Thymus (tissue), 11 donors: ENCODE results near the gene GLT8D1. TPM values are rescaled to one million over a fixed set of nuclear protein-coding genes. Genes with fewer than 3 reads are reported as not detected.

Source experiments
- DNase-seq, 9 donors: peaks; one replicate each; pipeline ENCODE4 v3.0.0-alpha.2; 2013; ENCODE audit warnings: low spot score in 9 of 9, low read depth in 6 of 9, missing footprints in 1 of 9
- H3K27ac ChIP-seq, 2 donors: one replicate each; pipeline ENCODE4 v1.5.1; 2013; ENCODE audit warnings: control low read depth in 1 of 2, low read depth in 1 of 2, low read length in 1 of 2, mild to moderate bottlenecking in 1 of 2, moderate library complexity in 1 of 2
- H3K27me3 ChIP-seq, 2 donors: one replicate each; pipeline ENCODE4 v1.5.1; 2013; ENCODE audit warnings: low read length in 1 of 2; ENCODE audit not compliant: control insufficient read depth in 2 of 2, insufficient read depth in 1 of 2
- H3K36me3 ChIP-seq, 2 donors: one replicate each; pipeline ENCODE4 v1.5.1; 2013; ENCODE audit warnings: low read length in 1 of 2, mild to moderate bottlenecking in 1 of 2, moderate library complexity in 1 of 2; ENCODE audit not compliant: control insufficient read depth in 2 of 2, insufficient read depth in 2 of 2
- H3K4me1 ChIP-seq, 2 donors: one replicate each; pipeline ENCODE4 v1.5.1; 2013; ENCODE audit warnings: low read length in 2 of 2; ENCODE audit not compliant: control insufficient read depth in 2 of 2, insufficient read depth in 2 of 2
- H3K4me3 ChIP-seq, 2 donors: one replicate each; pipeline ENCODE4 v1.5.1; 2013; ENCODE audit warnings: low read length in 2 of 2, control low read depth in 1 of 2, mild to moderate bottlenecking in 1 of 2
- H3K9me3 ChIP-seq, 2 donors: one replicate each; pipeline ENCODE4 v1.5.1; 2013; ENCODE audit warnings: low read length in 1 of 2, mild to moderate bottlenecking in 1 of 2; ENCODE audit not compliant: control insufficient read depth in 2 of 2, insufficient read depth in 1 of 2
- WGBS: extraction: QIAGEN DNeasy Blood & Tissue Kit; methylation state at CpG from one replicate; pipeline ENCODE4 v1.1.7; 2013; 5-methylcytosine and 5-hydroxymethylcytosine counted together
- polyA plus RNA-seq: library from polyadenylated mRNA; stranded (reverse); fragments of 200-250 nt; gene quantifications from one replicate; pipeline ENCODE4 v1.2.3, GENCODE V29; 2013
- total RNA-seq: library from RNA; stranded (reverse); fragments of 120-200 nt; gene quantifications from one replicate; pipeline ENCODE4 v1.2.4, GENCODE V29; 2013
- donor health status: healthy.

The GLT8D1 gene
- total and polyA plus RNA-seq, 2 donors = 46.0 to 47.5 TPM

GRCh38 chr3:52685709-52686691, 19.6 kb downstream of the GLT8D1 start, which contains the start of the genes GNL3 and PBRM1:
Gene GNL3 (plus strand): TSS chr3:52686032. CDS start chr3:52686093, 61 bp downstream.
Gene PBRM1 (minus strand): TSS chr3:52685913.
- peak within 1 kb of the TSS; percentile 78 to 93 for H3K4me3 ChIP-seq
- no peaks in the 10 kb centered on the region for H3K27me3 ChIP-seq
- peak; percentile 90 to 98 (median 94) for DNase-seq
- peaks cover 0 to 4% of the 10 kb centered on the region in 2 donors for H3K9me3 ChIP-seq
- under 1% methylated on average over 82 of the region's 82 CpGs for WGBS
- H3K4me1 ChIP-seq = peaks cover 12 to 15% of the 10 kb centered on the region in 2 donors
- peaks cover 26 to 47% of the 10 kb centered on the region in 2 donors for H3K36me3 ChIP-seq
- H3K27ac ChIP-seq = peak within 1 kb of the TSS; percentile 85 to 100

- under 1% methylated on average over 41 of the region's 41 CpGs for WGBS
- DNase-seq = peak in 7 of 9 donors; percentile 22 to 69 (median 41)
- H3K27me3 ChIP-seq = no peaks in the 10 kb centered on the region
- peaks cover 0 to 4% of the 10 kb centered on the region in 2 donors for H3K9me3 ChIP-seq
- peak overlapping the region; percentile 78 to 93 for H3K4me3 ChIP-seq
- H3K36me3 ChIP-seq = peaks cover 23 to 40% of the 10 kb centered on the region in 2 donors
- peak overlapping the region; percentile 80 to 100 for H3K27ac ChIP-seq
- H3K4me1 ChIP-seq = peaks cover 12 to 15% of the 10 kb centered on the region in 2 donors
Observed at GRCh38 chr3:52685285-52685708, 20.3 kb downstream of the GLT8D1 start.

- H3K36me3 ChIP-seq = peaks cover 15 to 39% of the 10 kb centered on the region in 2 donors
Observed at GRCh38 chr3:52684184-52684583, 21.4 kb downstream of the GLT8D1 start.

GRCh38 chr3:52683611-52684010, 22.0 kb downstream of the GLT8D1 start:
- Histone ChIP-seq H3K4me3 (no peak overlapping the region), H3K9me3 (peaks cover 0 to 4% of the 10 kb centered on the region in 2 donors), H3K27ac (no peak overlapping the region), H3K27me3 (no peaks in the 10 kb centered on the region), H3K36me3 (peaks cover 13 to 39% of the 10 kb centered on the region in 2 donors), H3K4me1 (peaks cover 12 to 15% of the 10 kb centered on the region in 2 donors)
- no peak for DNase-seq
- WGBS = 96% methylated on average over 6 of the region's 6 CpGs

More at GRCh38 chr3:52684184-52684583, 21.4 kb downstream of the GLT8D1 start:
- 89% methylated on average over 5 of the region's 5 CpGs for WGBS
- H3K4me3 ChIP-seq = peak overlapping the region in 1 of 2 donors; percentile 78
- peaks cover 0 to 4% of the 10 kb centered on the region in 2 donors for H3K9me3 ChIP-seq
- no peak for DNase-seq
- peaks cover 12 to 15% of the 10 kb centered on the region in 2 donors for H3K4me1 ChIP-seq
- H3K27me3 ChIP-seq = no peaks in the 10 kb centered on the region
- H3K27ac ChIP-seq = no peak overlapping the region

- Histone ChIP-seq H3K36me3 (peaks cover 12 to 35% of the 10 kb centered on the region in 2 donors), H3K27ac (no peak overlapping the region), H3K4me3 (no peak overlapping the region), H3K9me3 (peaks cover 0 to 4% of the 10 kb centered on the region in 2 donors), H3K4me1 (peaks cover 11 to 12% of the 10 kb centered on the region in 2 donors), H3K27me3 (no peaks in the 10 kb centered on the region)
- peak in 1 of 9 donors; percentile 12 for DNase-seq
Observed at GRCh38 chr3:52682016-52682415, 23.6 kb downstream of the GLT8D1 start.

GRCh38 chr3:52681596-52681995, 24.0 kb downstream of the GLT8D1 start:
- H3K27me3 ChIP-seq = no peaks in the 10 kb centered on the region
- peaks cover 14 to 36% of the 10 kb centered on the region in 2 donors for H3K36me3 ChIP-seq
- peaks cover 8 to 10% of the 10 kb centered on the region in 2 donors for H3K4me1 ChIP-seq
- 78% methylated on average over 3 of the region's 3 CpGs for WGBS
- no peak overlapping the region for H3K27ac ChIP-seq
- H3K9me3 ChIP-seq = peaks cover 0 to 4% of the 10 kb centered on the region in 2 donors
- H3K4me3 ChIP-seq = no peak overlapping the region
- no peak for DNase-seq

- Histone ChIP-seq H3K27ac (no peak overlapping the region), H3K27me3 (no peaks in the 10 kb centered on the region), H3K9me3 (no peaks in the 10 kb centered on the region), H3K4me1 (peaks cover 5 to 8% of the 10 kb centered on the region in 2 donors), H3K4me3 (no peak overlapping the region), H3K36me3 (peaks cover 21 to 52% of the 10 kb centered on the region in 2 donors)
- DNase-seq = no peak
- WGBS = 96% methylated on average over 1 of the region's 1 CpG
Observed at GRCh38 chr3:52679811-52680210, 25.8 kb downstream of the GLT8D1 start.

- Histone ChIP-seq H3K27ac (no peak overlapping the region), H3K27me3 (no peaks in the 10 kb centered on the region), H3K9me3 (no peaks in the 10 kb centered on the region), H3K4me3 (no peak overlapping the region), H3K4me1 (peaks cover 5 to 6% of the 10 kb centered on the region in 2 donors), H3K36me3 (peaks cover 25 to 57% of the 10 kb centered on the region in 2 donors)
- DNase-seq = no peak
- 95% methylated on average over 3 of the region's 3 CpGs for WGBS
Observed at GRCh38 chr3:52679199-52679538, 26.4 kb downstream of the GLT8D1 start.
